GM21737 (cell line): ENCODE data around the gene RGS18.
"Not testable (repeated sequence)": the region's sequence is repeated elsewhere in the genome, so short reads cannot be mapped to it uniquely, and the experiment has no call there.

Experiments
- ATAC-seq: cut with Tn5 transposase; IDR thresholded peaks from one replicate; pipeline ENCODE4 v1.9.1; 2021; ENCODE audit warnings: mild to moderate bottlenecking, moderate library complexity; ENCODE audit not compliant: unreplicated experiment

RGS18 gene

DNA sequence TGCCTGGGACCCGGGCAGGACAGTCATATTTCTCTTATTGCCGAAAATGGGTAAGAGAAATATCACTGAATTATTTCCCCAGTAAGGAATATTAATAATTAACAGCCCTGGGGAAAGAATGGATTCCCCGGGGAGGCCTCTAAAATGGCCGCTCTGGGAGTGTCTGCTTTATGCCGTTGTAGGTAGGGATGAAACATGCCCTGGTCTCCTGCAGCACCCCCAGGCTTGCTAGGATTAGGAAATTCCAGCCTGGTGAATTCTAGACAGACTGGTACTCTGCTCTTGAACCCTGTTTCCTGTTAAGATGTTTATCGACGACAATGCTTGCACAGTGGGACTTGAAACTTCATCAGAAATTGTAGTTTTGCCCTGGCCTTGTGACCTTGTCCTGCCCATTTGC, 6.7 kb downstream of the RGS18 start:
- ATAC-seq, result not testable (repeated sequence)

DNA sequence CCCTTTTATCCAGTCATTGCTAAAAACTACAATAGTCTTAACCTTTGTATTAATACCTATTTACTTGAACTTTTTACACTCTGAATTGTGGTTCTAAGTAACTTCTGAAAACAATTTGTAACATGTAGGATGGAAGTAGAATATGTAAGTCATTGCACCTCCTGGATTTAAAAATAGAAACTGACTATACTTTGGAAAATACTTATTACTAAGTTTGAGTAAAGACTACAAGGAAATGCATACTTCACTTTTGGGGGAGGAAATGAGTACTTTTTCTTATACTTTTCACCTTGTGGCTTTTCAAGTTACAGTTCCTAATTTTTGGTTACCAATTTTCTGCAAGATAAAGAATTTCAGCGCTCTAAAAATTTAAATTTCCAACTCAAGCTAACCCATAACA, 8.7 kb downstream of the RGS18 start:
- ATAC-seq, result no peak

GRCh38 chr1:192167911-192168700, 9.8 kb downstream of the RGS18 start:
- no peak for ATAC-seq

- ATAC-seq, result no peak
Measured at GRCh38 chr1:192168964-192169363, 10.7 kb downstream of the RGS18 start.

- no peak for ATAC-seq
Measured at GRCh38 chr1:192170196-192170984, 12.1 kb downstream of the RGS18 start.

GRCh38 chr1:192171123-192171522, 12.9 kb downstream of the RGS18 start:
- no peak for ATAC-seq

DNA sequence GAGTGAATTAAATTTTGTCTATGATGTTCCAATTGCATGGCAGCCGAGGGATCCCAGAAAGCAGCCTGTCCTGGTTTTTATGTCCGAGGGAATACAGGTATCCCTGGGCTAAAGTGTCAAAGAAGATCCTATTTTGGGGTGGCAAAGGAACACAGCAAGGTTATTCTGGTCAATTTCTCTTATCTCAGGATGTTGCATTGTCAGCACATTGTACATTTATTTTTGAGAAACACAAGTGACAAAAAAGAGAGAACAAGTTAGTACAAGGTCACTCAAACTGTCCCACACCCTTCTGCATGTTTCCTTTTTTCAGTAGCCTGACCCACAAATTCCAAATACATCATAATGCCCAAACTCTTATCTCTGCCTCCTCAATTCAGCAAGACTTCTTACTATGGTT, 17.7 kb downstream of the RGS18 start:
- no peak for ATAC-seq

GRCh38 chr1:192183788-192184187, 25.5 kb downstream of the RGS18 start:
- ATAC-seq, result no peak

- ATAC-seq, result no peak
Measured at GRCh38 chr1:192186197-192186596, 27.9 kb downstream of the RGS18 start.

DNA sequence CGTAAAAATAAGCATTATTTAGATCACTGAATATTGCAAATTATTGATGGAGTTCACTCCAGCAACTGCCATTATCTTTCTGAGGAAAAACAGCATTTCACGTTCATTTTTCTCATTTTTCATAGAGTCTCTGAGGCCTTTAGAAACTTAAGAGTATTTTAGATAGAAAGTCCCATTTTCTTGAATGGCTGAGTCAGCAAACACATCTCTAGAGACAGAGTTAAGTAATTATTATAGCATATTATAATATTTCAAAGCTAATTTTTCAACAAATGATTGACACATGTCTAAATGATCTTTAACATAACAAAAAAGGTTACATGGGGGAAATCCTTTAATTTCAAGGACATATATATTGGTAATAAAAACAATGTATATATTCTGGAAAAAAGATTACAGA, 31.8 kb downstream of the RGS18 start:
- ATAC-seq, result no peak

DNA sequence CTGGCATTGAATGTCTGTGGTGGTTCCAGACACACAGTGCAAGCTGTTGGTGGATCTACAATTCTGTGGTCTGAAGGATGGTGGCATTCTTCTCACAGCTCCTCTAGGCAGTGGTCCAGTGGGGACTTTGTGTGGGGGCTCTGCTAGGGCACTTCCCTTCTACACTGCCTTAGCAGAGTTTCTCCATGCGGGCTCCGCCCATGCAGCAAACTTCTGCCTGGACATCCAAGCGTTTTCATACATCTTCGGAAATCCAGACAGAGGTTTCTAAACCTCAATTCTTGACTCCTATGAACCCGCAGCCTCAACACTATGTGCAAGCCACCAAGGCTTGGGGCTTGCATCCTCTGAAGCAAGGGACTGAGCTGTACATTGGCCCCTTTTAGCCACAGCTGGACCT, 43.0 kb downstream of the RGS18 start:
- ATAC-seq, result no peak

GRCh38 chr1:192224396-192224795, 66.1 kb downstream of the RGS18 start:
- no peak for ATAC-seq

- ATAC-seq, result no peak
Measured at GRCh38 chr1:192224846-192225245, 66.6 kb downstream of the RGS18 start.

- ATAC-seq, result no peak
Measured at GRCh38 chr1:192225266-192225665, 67.0 kb downstream of the RGS18 start.

- ATAC-seq, result no peak
Measured at GRCh38 chr1:192225703-192226102, 67.4 kb downstream of the RGS18 start.

DNA sequence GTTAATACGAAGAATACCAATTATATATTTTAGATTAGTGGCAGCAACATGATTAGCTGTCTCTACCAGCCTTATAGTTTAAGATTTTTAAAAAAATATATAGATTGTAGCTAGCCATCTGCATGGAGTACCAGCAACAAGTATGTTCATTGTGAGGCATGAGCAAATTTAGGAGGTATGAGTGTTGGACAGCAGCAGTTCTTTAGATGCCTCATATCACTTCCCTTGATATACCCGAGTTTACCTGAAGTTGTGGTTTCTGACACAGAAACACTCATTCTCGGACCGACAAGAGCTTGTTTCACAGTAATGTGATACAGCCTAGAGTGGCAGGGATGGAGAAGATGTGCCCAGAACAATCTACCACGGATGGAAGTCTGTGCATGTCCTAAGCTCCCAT, 69.1 kb downstream of the RGS18 start:
- no peak for ATAC-seq

GRCh38 chr1:192227980-192228379, 69.7 kb downstream of the RGS18 start:
- not testable (repeated sequence) for ATAC-seq

- no peak for ATAC-seq
Measured at GRCh38 chr1:192232817-192233417, 74.7 kb downstream of the RGS18 start.

- no peak for ATAC-seq
Measured at GRCh38 chr1:192235127-192235526, 76.9 kb downstream of the RGS18 start.
